Measurements from ENCODE around the gene TMEM132C.
"Not testable (repeated sequence)": the region's sequence is repeated elsewhere in the genome, so short reads cannot be mapped to it uniquely, and the experiment has no call there.

TMEM132C gene

GRCh38 chr12:128554546-128555304 is 287.8 kb downstream of the TMEM132C start:
- DNase-seq (ENCODE audit: low read depth in 2 of 2) = no peak

GRCh38 chr12:128557231-128557630 is 290.3 kb downstream of the TMEM132C start:
- no peak for DNase-seq (ENCODE audit: low read depth in 2 of 2)

- no peak for DNase-seq (ENCODE audit: low read depth in 2 of 2)
Observed at GRCh38 chr12:128564956-128565355, 298.0 kb downstream of the TMEM132C start.

GRCh38 chr12:128567730-128568129 is 300.8 kb downstream of the TMEM132C start:
- no peak for DNase-seq (ENCODE audit: low read depth in 2 of 2)

- no peak for DNase-seq (ENCODE audit: low read depth in 2 of 2)
Observed at GRCh38 chr12:128570191-128571065, 303.5 kb downstream of the TMEM132C start.

GRCh38 chr12:128571906-128572810 is 305.2 kb downstream of the TMEM132C start:
- no peak for DNase-seq (ENCODE audit: low read depth in 2 of 2)

GRCh38 chr12:128573907-128574306 is 306.9 kb downstream of the TMEM132C start:
- no peak for DNase-seq (ENCODE audit: low read depth in 2 of 2)

- no peak for DNase-seq (ENCODE audit: low read depth in 2 of 2)
Observed at GRCh38 chr12:128578045-128578444, 311.1 kb downstream of the TMEM132C start.

- DNase-seq (ENCODE audit: low read depth in 2 of 2) = no peak
Observed at GRCh38 chr12:128581321-128581761, 314.4 kb downstream of the TMEM132C start.

GRCh38 chr12:128583453-128583852 is 316.5 kb downstream of the TMEM132C start:
- DNase-seq (ENCODE audit: low read depth in 2 of 2) = no peak

- no peak for DNase-seq (ENCODE audit: low read depth in 2 of 2)
Observed at GRCh38 chr12:128586451-128587029, 319.6 kb downstream of the TMEM132C start.

- DNase-seq (ENCODE audit: low read depth in 2 of 2) = no peak
Observed at GRCh38 chr12:128587918-128588317, 320.9 kb downstream of the TMEM132C start.

- DNase-seq (ENCODE audit: low read depth in 2 of 2) = no peak
Observed at GRCh38 chr12:128592220-128592744, 325.3 kb downstream of the TMEM132C start.

- DNase-seq (ENCODE audit: low read depth in 2 of 2) = no peak
Observed at GRCh38 chr12:128594521-128594920, 327.6 kb downstream of the TMEM132C start.

GRCh38 chr12:128595609-128596008 is 328.6 kb downstream of the TMEM132C start:
- no peak for DNase-seq (ENCODE audit: low read depth in 2 of 2)

- DNase-seq (ENCODE audit: low read depth in 2 of 2) = no peak
Observed at GRCh38 chr12:128600886-128601285, 333.9 kb downstream of the TMEM132C start.

- no peak for DNase-seq (ENCODE audit: low read depth in 2 of 2)
Observed at GRCh38 chr12:128603573-128604115, 336.7 kb downstream of the TMEM132C start.

GRCh38 chr12:128604219-128604618 is 337.2 kb downstream of the TMEM132C start:
- DNase-seq (ENCODE audit: low read depth in 2 of 2) = not testable (repeated sequence)

- no peak for DNase-seq (ENCODE audit: low read depth in 2 of 2)
Observed at GRCh38 chr12:128606051-128606450, 339.1 kb downstream of the TMEM132C start.

- no peak for DNase-seq (ENCODE audit: low read depth in 2 of 2)
Observed at GRCh38 chr12:128606538-128606937, 339.6 kb downstream of the TMEM132C start.

GRCh38 chr12:128606970-128607369 is 340.0 kb downstream of the TMEM132C start:
- no peak for DNase-seq (ENCODE audit: low read depth in 2 of 2)

All from stimulated activated CD4-positive, alpha-beta T cell treated with anti-CD3 and anti-CD28 coated beads, Interleukin-15, amount 100 ng/mL, for 48 hours (primary cell).